M059J (cell line): ENCODE data around the gene LRRC8B. TPM values are rescaled to one million over a fixed set of nuclear protein-coding genes. Genes with fewer than 3 reads are reported as not detected.
"Not testable (repeated sequence)": the region's sequence is repeated elsewhere in the genome, so short reads cannot be mapped to it uniquely, and the experiment has no call there.

Experiments used
- DNase-seq: peaks from one replicate; pipeline ENCODE4 v3.0.0-alpha.2; 2012; ENCODE audit warnings: low read depth
- total RNA-seq: library from RNA; depleted of rRNA; stranded (reverse); fragments of >200 nt; shearing (Covaris generic); gene quantifications from 2 replicates; pipeline ENCODE4 v1.2.3, GENCODE V29; 2014

Gene LRRC8B
- total RNA-seq, 1 experiment from 2014 or later, result 0.30 TPM

GRCh38 chr1:89607586-89608318 is 83.1 kb downstream of the LRRC8B start:
- no peak for DNase-seq

- no peak for DNase-seq
Observed at GRCh38 chr1:89608319-89608983, 83.8 kb downstream of the LRRC8B start.

- no peak for DNase-seq
Observed at GRCh38 chr1:89608984-89609725, 84.5 kb downstream of the LRRC8B start.

DNA sequence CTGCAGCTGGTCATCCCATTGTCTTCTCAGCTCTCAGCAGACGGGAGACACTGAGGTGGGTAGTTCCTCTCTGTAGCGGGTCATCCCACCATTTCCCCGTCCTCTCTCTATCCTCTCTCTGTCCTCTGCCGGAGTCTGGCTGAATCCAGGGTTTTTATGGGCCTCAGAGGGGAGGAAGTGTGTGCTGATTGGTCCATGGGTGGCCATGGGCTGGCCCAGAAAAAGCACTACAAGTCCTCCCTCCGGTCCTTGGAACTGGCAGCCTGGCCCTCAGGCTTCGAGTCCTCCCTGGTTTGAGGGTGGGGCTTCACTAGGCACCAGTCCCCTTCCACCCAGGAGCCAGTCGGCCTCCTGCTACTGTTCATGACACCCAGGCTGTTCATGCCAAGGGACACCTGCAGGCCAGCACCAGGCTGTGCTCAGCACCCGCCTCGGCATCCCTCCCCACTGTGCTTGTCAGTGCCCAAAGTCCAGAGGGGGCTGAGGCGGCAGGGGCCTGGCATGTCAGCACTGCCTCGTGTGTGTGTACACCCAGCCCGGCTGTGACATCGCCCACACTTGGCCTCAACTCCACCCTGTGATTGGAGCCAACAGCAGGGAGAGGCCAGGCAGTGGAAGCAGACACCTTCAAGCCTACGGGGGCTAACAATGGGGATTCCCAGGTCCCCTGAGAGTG is 85.3 kb downstream of the LRRC8B start:
- DNase-seq, result no peak

- no peak for DNase-seq
Observed at GRCh38 chr1:89610457-89611011, 85.9 kb downstream of the LRRC8B start.

GRCh38 chr1:89611721-89612120 is 87.1 kb downstream of the LRRC8B start:
- DNase-seq, result no peak

GRCh38 chr1:89613928-89614327 is 89.3 kb downstream of the LRRC8B start:
- no peak for DNase-seq

DNA sequence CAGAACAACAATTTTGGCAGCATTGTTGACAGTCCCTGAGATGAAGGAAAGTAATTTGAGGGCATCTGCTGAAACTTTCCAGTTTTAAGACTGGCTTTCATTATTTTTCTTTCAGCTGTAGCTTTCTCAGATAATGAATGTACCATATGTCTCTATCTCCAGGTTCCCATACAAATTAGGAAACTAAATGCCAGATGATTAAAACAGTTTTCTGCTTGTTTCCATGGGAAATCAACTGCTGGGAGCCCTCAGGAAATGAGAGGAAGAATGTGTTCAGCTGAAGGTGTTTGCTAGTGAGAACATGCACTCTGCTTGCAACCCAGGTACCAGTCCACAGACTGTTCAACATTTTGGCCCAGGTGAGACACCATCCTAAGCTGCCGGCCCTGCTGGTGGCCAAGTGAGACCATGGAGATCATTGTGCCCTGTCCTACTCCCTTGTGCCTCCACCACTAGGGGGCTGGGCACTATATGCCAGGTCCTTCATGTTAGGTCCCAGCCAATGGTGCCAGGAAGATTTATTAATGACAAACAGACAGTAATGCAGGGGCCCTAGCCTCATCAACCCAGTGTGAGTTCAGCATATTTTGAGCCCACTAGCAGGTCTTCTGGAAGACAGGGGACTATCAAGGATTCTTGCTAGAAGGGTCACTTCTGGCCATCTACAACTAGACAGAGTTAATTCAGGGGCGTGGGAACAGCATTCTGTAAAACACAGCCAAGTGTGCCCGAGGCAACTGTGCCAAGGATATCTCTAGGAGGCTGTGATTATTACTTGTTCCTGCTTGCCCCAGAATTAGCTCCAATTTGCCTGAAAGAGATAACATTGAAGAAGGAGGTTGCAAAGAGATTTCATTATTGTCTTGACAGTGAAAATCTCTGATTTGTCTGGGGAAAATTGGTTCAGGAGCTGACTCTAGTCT is 91.3 kb downstream of the LRRC8B start:
- peak; percentile 25 for DNase-seq

- DNase-seq, result no peak
Observed at GRCh38 chr1:89616844-89617627, 92.4 kb downstream of the LRRC8B start.

GRCh38 chr1:89620664-89621063 is 96.0 kb downstream of the LRRC8B start:
- DNase-seq, result no peak

GRCh38 chr1:89622895-89623294 is 98.3 kb downstream of the LRRC8B start:
- peak; percentile 27 for DNase-seq

- no peak for DNase-seq
Observed at GRCh38 chr1:89624314-89624713, 99.7 kb downstream of the LRRC8B start.

DNA sequence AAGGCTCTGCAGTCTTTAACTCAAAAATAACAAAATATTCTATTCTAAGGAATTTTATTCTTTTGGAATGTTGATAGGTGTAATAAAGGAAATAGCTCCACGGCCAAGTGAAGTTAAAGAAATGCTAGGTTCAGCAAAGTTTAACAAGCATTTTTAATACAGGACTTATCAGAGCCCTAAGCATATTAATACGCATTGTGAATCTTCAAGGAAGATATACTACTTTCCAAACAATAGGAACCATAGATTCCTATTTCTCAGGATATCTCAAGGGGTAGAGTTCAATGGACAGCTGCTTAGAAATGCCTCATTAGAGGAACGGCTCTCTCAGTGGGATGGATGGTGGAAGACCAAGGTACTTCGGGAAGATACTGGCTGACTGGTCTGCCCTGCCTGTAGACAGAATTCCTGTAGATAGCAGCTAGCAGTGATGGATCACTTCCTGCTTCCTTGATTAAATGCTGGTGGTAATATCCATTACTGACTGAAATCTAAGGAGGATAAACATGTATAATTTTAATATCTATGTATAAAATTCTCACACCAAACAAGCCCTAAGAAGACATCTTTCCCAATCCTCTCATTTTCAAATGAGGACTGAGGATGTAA is 100.2 kb downstream of the LRRC8B start:
- no peak for DNase-seq

DNA sequence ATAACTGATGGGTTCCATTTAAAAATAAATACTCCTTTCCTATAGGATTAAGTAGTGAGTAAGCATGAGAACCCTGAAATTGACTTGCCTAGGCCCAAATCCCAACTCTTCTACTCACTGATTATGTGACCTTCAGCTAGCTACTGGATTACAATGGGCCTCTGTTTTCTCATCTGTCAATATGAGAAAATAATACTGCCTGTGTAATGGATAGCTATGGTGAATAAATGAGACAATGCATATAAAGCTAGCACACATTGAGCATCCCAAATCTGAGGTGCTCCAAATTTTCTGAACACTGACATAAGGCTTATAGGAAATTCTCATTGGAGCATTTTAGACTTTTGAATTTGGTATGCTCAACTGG is 103.0 kb downstream of the LRRC8B start:
- no peak for DNase-seq

DNA sequence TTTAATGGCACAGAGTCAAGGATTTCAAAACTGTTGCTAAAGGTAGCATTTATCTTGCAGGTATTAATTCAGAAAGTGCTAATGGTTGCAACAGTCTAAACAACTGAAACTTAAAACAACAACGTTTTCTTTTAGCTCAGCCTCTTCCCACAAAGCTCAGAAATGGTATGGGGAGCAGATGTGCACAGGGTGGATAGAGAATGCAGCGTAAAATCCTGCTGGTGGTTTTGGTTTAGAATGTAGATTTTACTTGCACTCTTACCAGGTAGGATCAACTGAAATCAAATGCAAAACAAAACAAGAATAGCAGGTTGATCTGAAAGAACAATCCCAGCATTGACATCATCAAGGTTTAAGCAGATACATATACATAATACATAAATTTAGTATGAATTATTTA is 104.5 kb downstream of the LRRC8B start:
- DNase-seq, result no peak

GRCh38 chr1:89629600-89629999 is 105.0 kb downstream of the LRRC8B start:
- DNase-seq, result not testable (repeated sequence)

DNA sequence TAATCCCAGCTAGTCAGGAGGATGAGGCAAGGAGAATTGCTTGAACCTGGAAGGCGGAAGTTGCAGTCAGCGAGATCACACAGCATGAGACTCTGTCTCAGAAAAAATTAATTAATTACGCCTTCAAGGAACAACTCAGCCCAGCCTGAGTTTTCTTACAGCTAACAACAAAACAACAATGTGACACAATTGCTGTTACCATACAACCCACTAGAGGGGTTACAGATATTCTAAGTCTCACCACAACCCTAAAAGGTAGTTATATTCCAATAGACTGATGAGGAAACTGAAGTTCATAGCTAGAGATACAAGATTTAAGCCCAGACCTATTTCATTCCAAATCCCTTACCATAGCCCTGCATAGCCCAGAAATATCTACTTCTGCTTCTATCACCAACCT is 105.4 kb downstream of the LRRC8B start:
- DNase-seq, result no peak

DNA sequence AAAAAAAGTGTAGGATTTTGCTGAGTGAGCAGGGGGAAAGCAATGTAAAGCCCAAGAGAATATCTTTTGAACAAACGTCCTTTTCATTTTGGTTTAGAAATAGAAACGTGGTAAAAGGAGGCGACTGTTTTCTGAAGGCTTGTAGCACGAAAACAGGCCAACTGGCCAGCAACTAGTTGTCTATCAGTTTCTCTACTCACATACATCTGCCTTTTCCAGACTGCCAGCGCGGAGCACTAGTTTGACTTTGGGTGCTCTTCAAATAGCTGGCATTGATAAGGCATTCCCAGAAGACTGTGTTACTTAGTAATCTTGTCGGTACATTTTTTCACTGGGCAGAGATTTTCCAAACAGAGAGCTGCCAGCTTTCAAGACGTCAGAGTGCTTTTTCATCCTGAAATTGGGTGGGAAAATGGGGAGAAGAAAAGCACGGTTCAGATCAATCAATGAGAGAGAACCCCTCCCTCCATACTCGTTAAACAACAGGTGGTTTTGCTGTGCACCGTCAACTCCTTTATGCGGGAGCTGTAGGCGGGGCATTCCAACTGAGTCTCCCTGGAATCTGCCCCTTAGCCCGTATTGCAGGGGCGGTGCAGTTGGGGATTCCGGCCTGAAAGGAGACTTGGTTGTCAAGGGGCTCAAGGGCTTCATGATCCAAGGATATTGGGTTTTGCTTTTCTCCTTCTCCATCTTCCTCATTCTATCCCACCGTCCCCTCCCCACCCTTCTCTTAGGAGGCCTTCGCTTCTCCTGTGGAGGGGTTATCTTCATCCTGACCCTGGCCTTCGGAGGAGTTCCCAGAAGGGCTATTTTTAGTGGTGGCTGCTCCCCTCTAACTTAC is 107.4 kb downstream of the LRRC8B start:
- no peak for DNase-seq
